Stimulated activated CD8-positive, alpha-beta memory T cell treated with anti-CD3 and anti-CD28 coated beads, Interleukin-15, amount 100 ng/mL, for 1 hour (primary cell): ENCODE results near the gene PTOV1.
"Not testable (repeated sequence)": the region's sequence is repeated elsewhere in the genome, so short reads cannot be mapped to it uniquely, and the experiment has no call there.

Experiments
- DNase-seq: peaks from one replicate; pipeline ENCODE4 v3.0.0-alpha.2; 2020; ENCODE audit warnings: low read depth

Gene PTOV1

DNA sequence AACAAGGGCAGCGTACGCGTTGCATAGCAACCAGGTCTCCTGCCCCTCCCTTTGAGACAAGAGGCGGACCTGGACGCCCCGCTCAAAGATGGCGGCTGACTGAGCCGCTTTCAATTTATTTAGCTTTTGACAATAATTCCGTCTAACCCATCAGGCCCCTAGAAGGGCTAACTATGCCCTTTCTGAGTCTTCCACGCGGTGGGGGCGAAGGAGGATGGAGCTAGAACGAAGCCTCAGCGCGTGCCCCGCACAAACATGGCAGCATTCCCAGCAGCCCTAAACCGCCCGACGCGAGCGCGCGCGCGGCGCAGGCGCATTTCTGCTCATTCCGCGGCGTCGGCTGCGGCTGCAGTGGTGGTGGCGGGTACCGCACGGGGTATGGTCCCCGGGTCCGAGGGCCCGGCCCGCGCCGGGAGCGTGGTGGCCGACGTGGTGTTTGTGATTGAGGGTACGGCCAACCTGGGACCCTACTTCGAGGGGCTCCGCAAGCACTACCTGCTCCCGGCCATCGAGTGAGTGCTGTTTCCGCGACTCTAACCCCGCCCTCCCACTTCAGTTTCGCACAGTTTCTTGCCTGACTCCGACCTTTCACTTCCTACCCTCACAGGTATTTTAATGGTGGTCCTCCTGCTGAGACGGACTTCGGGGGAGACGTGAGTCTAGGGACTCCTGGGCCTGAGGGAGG is 32.9 kb upstream of the PTOV1 start, which contains the start of gene MED25:
Gene MED25 (plus strand): TSS at position 326 of the 685 bp plus-strand sequence. CDS start 53 bp downstream, at position 379.
- DNase-seq: peak; percentile 72

DNA sequence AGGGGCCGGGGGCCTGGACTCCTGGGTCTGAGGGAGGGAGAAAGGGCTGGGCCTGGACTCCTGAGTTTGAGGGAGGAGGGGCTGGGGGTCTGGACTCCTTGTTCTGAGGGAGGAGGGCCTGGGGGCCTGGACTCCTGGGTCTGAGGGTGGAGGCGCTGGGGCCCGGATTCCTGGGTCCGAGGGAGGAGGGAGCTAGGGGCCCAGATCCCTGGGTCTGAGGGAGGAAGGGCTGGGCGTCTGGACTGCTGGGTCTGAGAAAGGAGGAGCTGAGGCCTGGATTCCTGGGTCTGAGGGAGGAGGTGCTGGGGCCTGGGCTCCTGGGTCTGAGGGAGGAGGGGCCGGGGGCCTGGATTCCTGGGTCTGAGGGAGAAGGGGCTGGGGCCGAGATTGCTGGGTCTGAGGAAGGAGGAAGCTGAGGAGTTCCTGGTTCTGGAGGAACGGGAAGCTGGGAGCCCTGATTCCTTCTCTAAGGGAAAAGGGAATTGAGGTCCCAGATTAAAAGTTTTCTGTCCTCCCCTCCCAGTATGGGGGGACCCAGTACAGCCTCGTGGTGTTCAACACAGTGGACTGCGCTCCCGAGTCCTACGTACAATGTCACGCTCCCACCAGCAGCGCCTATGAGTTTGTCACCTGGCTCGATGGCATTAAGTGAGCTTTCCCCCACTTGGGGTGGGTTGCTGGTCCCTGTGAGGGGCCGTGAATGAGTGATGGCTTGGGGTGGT is 32.1 kb upstream of the PTOV1 start:
- DNase-seq: no peak

DNA sequence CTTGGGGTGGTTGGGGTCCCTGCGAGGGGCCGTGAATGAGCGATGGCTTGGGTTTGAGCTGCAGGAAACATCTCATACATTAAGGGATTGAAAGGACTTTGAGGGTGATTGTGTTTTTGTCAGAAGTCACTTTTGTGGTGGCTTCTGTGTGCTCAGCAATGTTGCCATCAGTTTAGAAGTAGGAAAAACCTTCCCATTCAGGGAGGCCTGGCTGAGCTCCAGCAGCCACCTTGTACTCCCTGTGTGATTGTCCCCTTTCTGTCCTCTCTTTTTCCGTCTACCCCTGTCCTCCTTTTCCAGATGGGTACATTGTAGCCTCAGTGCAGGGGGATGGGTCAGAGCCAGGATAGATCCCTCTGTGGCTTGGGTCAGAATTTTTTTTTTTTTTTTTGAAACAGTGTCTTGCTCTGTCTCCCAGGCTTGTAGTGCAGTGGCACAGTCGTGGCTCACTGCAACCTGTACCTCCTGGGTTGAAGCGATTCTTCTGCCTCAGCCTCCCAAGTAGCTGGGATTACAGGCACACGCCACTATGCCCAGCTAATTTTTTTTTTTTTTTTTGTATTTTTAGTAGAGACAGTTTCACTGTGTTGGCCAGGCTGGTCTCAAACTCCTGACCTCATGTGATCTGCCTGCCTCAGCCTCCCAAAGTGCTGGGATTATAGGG is 31.4 kb upstream of the PTOV1 start:
- not testable (repeated sequence) for DNase-seq

DNA sequence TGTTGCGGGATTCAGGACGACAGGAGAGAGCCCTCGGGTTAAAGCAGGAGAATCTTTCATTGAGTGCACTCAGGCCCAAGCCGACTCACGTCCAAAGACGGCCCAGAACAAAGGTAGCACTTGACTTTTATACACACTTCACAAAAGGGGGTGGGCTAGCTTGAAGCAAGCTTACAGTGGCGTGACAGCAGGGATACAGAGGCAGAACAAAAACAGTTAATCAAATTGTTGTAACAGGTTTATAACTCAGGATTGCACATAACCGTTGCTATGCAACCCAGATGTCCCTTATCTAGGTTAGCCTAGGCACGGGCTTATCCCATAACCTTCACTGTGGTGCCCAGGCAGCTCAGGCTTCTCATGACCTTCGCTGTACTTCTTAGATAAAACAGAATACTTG is 30.8 kb upstream of the PTOV1 start:
- no peak for DNase-seq

DNA sequence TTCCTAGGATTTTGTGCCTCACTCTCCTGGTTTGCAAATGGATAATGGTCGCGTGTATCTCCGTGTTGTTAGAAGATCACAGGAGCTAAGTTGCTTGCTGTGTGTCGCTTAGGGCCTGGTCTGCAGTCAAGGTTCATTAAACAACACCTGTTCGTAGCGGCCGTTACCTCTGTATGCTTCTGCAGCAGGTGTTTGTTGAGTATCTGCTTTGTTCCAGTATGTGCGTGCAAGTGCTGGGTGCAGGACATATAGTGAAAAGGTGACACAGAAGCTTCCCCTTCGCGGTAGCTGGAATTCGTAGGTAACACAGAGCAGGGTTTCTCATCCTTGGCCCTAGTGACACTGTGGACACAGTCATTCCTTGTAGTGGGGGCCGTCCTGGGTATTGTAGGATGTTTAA is 27.5 kb upstream of the PTOV1 start:
- DNase-seq: no peak

DNA sequence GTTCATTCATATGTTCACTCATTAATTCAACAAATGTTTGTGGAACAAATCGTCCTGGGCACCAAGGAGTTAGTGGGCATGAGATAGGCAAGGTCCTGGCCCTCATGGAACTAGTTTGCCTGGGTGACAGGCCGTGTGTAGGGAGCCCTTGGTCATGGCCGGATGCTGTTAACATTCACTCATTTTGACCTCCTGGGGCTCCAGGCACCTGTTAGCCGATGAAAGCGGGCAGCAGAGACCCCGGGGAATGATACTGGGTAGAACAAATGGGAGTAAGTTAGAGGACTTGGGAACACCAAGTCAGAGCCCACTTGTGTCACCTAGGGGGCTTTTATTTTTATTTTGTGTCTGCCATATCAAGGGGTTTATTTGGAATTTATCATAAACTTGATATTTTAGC is 26.3 kb upstream of the PTOV1 start:
- no peak for DNase-seq

DNA sequence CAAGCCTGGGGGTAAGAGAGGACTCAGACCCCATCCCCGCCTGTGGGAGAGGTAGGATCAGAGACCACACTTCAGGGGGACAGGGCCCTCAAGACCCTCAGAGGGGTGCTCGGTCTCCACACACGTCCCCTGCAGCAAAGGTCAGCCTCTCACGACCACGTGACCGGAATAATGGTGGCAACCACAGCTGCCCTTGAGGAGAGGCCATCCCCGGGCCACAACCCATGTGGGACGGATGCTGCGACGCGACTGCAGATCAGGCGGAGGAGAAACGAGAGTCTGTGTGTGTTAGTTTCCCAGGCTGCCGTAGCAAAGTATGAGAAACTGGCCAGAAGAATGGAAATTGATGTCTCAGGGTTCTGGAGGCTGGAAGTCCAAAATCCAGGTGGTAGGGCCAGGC is 23.9 kb upstream of the PTOV1 start:
- no peak for DNase-seq

DNA sequence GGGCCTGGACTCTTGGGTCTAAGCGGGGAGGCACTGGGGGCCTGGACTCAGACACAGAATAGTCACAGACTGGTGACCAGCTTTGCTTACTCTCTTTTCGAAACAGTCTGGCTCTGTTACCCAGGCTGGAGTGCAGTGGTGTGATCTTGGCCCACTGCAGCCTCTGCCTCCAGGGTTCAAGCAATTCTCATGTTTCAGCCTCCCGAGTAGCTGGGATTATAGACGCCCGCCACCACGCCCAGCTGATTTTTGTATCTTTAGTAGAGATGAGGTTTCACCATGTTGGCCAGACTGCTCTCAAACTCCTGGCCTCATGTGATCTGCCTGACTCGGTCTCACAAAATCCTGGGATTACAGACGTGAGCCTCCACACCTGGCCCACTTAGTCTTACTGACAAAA is 21.8 kb upstream of the PTOV1 start:
- no peak for DNase-seq

DNA sequence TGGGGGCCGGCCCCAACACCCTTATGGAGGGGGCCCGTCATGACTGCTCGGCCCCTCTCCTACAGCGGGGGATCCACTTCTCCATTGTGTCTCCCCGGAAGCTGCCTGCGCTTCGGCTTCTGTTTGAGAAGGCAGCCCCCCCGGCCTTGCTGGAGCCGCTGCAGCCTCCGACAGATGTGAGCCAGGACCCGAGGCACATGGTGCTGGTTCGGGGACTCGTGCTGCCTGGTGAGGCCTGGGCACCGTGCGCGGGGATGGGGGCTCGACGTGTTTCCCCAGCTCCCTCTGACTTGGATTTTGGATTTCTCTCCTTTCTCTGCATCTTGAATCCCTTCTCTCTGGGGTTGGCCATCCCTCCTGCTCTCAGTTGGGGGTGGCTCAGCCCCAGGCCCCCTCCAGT is 21.2 kb upstream of the PTOV1 start:
- no peak for DNase-seq

DNA sequence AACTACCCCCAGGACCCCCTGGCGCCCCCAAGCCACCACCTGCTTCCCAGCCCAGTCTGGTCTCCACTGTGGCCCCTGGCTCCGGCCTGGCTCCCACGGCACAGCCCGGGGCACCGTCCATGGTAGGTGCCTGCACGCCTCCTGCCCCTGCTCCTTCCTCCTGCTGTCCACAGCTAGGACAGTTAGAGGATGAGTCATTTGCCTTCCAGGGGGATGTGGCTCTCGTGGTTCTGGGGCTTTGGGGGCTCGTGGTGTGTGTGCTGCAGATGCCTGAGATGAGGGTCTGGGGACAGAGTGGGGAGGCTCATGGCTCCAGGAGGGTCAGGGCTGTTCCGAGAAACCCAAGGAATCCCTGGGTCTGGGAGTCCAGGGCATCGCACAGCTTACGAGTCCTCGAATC is 20.2 kb upstream of the PTOV1 start:
- DNase-seq: no peak

DNA sequence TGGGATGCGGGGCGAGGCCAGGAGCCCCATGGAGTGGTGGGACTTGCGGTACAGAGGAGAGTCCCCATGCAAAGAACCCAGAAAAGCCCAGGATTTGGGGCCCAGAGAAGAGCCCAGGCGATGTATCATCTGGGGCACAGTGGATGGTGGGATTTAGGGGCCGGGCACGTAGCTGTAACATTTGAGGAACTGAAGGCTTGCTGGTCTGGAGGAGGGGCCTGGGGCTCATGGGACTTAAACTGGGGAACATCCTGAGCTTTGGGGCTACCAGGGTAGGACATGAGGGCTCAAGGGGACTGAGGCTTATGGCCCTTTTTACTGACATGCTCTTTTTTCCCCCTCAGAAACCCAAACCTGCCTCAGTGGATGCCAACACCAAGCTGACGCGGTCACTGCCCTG is 19.4 kb upstream of the PTOV1 start:
- DNase-seq: no peak

DNA sequence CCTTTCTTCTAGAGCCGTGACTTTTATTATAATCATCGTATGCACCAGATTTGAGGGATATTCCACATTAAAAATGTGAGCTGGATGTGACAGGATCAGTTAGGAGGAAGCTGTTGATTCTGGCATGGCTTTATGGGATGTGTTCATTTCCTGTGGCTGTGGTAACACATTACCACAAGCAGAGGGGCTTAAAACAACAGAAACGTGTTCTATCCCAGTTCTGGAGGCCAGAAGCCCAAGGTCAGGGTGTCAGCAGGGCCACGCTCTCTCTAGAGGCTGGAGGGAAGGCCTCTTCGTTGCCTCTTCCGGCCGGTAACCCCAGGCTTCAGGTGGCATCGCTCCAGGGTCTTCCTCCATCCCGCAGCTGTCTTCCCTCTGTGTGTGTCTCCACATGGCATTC is 18.4 kb upstream of the PTOV1 start:
- DNase-seq: no peak

DNA sequence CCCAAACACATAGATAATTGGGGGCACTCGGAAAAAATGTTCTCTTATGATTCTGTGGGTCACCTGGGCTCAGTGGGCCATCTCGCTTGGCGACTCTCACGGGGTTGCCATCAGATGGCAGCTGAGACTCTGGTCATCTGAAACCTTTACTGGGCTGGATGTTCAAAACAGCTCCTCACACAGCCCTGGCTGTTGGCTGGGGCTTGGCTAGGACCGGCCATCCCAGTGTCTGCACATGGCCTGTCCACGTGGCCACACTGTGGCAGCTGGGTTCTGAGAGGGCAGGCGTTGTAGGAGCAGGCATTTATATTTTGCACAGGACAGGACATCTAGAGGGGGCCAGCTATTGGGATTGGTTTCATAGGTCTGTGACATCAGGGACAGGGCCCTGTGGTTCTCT is 17.4 kb upstream of the PTOV1 start:
- DNase-seq: no peak

DNA sequence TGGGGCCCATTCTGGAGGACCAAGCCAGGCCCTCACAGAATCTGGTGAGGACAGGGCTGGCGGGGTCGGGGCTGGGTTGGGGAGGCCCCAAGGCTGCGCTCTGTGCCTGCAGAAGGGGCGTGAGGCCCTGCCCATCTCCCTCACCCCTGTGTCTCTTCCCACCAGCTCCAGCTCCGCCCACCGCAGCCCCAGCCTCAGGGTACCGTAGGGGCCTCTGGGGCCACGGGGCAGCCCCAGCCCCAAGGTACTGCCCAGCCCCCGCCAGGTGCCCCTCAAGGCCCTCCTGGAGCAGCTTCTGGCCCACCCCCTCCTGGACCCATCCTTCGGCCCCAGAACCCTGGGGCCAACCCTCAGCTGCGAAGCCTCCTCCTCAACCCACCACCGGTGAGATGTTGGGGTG is 15.4 kb upstream of the PTOV1 start:
- no peak for DNase-seq

DNA sequence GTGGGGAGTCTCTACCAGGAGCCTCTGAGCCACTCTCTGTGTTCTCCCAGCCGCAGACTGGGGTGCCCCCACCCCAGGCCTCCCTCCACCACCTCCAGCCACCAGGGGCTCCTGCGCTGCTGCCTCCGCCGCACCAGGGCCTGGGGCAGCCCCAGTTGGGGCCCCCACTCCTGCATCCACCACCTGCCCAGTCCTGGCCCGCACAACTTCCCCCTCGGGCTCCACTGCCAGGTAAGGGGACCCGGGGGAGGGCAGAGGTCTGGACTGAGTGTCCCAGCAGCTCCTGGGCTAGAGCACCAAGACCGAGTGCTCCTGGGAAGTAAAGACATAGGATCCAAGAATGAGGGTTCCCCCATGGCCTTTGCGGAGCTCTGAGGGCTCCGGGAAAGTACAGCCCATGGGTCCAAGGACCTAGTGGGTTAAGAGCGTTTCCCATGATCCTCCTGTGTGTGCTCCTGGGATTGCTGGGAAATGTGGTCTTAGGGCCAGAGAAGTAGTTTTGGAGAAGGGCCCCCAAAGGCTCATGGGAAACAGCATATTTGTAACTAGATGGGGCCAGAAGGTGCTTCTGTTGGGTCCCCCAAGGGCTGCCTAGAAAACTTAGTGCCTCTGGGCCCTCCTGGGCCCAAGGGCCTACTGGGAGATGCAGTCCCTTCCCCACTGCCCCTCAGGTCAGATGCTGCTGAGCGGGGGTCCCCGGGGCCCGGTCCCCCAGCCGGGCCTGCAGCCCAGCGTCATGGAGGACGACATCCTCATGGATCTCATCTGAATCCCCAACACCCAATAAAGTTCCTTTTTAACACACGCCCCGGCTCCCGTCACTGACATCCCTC is 14.6 kb upstream of the PTOV1 start:
- DNase-seq: no peak

DNA sequence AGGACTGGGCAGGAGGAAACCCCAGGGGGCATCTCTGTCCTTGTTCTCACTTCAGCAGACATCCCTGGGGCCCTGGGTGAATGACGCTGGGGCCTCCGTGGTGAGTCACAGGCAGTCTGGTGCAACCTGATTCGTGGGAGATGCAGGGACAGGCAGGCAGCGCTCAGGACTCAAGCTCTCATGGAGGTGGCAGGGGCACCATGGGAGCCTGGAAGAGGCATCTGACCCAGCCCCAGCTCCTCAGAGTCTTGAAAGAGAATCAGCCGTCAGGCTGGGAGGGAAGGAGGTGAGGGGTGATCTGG is 14.0 kb upstream of the PTOV1 start:
- no peak for DNase-seq

DNA sequence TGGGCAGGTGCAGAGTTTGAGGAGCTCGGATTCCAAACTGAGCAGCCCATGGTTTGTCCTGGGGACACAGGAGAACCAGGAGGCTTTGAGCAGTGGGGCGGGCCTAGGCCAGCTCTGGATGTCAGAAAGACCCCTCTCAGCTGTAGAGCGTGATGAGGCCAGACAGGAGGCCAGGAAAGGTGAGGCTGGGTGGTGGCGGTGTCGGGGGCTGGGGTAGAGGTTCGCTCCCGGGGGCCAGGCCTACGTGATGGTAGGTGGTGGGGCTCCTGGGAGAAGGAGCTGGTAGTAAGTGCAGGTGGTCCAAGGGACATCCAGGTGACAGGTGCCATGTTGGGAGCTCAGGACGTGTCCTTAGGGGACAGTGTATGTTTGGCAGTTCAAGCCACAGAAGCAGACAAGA is 13.5 kb upstream of the PTOV1 start:
- no peak for DNase-seq

DNA sequence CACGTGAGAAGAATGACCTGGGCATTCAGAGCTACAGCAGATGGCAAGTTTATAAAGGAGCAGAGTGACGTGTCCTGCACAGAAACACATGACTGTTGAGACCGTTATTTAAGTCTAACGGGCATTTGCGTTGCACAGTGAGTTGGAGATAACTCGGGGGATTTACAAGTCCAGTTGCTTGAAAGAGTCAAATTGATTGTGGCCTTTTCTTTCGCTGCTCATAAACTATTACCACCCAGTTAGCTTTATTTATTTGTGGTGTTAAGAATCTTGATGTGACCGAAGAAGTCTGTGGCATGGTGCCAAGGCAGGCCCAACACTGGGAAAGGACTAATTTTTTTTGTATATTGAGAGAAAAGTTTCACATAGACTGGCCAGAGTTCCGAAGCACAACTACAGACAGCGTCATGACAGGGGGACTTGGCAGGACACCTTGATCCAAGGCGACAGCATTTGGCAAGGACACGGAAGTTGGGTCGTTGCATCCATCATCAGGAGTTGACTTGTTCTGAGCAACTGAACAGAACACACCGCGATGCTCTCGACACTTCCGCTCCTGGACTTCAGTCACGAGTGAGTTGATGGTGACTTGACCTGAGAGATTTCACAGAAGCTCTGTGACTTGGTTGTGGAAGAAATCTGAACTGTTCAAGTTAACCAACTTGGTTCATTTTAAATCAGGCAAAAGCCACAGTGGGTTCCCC is 11.9 kb upstream of the PTOV1 start:
- no peak for DNase-seq

DNA sequence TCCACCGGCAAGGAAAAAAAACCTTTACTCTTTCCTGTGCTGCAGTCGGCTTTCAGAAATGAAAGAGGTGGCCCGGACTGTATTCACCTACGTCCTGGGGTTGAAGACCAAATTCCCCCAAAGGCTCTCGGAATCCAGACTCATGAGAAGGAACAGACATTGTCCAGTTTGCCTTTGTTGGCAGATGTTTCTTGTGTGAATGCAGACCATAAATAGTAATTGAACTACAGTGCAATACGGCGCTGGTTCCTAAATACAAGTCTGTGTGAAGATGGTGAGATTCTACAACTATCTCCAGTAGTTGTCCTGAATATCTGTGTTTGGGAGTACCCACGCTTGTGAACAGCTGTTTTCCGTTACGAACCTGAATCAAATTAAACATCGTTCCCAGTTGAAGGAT is 11.2 kb upstream of the PTOV1 start:
- no peak for DNase-seq

DNA sequence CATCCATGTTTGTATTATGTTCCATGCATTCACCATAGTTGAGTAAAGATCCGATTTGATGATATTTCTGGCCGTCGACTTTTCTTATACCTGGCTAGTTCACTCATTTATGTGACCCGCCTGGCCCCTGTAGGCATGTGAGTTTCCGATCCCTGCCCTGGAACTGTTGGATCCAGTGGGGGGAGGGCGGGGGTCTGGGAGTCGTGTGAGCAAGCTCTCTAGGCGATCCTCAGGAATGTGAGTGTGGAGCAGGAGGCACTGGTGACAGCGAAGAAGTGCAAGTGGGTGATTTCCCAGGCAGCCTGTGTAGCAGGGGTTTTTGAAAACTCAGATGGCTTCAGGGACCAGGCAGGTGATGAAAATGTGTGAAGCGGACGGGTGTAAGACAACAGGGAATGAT is 10.6 kb upstream of the PTOV1 start:
- no peak for DNase-seq

DNA sequence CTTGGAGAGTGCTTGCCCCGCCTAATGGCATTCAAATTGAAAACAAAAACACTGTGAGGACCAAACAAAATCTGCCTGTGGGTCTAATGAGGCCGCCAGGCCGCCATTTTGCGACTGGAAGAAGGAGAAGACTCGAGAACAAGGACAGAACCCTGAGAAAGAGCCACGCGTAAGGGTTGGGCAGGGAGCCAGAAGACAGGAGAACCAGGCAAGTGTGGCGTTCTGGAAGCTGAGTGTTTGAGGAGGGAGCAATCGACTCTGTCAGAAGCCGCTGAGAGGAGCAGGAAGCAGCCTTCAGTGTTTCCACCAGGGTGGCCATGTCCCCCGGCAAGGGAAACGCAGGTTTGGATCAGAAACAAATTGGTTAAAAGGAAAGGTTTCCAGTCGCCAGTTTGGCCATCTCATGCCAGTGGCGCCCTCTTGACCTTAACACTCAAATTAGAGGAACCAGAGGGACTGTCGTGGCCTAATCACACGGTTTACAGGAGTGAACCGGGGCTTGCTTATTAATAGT is 10.2 kb upstream of the PTOV1 start:
- no peak for DNase-seq

DNA sequence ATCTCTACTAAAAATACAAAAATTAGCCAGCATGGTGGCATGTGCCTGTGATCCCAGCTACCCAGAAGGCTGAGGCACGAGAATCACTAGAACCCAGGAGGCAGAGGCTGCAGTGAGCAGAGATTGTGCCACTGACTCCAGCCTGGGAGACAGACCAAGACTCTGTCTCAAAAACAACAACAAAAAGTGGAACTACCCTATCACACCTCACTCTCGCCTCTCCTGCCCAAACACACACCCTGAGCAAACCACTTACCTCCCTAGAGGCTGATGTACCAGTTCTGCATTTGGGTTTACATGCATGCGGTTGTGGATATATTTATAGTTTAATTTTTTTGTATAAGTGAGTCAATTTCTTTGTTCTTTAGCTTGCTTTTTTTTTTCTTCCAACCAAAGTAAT is 7.7 kb upstream of the PTOV1 start:
- DNase-seq: no peak
